MM.1S (cell line): Measurements from ENCODE around the gene TUFM.

Experiments
- EZH2 ChIP-seq: fragments of 300-600 bp; sonication (generic); optimal IDR thresholded peaks from 2 replicates; pipeline ENCODE3; 2017; ENCODE audit warnings: low read depth, mild to moderate bottlenecking, antibody characterized with exemption, low read length, mixed read lengths
- EZH2phosphoT487 ChIP-seq: fragments of 300-600 bp; sonication (generic); IDR thresholded peaks from 2 replicates; pipeline ENCODE4 v1.6.1; 2018; ENCODE audit warnings: antibody characterized with exemption, low read length
- TF ChIP-seq, protein P1 (sequence below): fragments of 300-600 bp; sonication (generic); IDR thresholded peaks from 2 replicates; pipeline ENCODE4 v1.5.1; 2016; ENCODE audit warnings: antibody characterized with exemption, low read length, mixed read lengths

DNA sequence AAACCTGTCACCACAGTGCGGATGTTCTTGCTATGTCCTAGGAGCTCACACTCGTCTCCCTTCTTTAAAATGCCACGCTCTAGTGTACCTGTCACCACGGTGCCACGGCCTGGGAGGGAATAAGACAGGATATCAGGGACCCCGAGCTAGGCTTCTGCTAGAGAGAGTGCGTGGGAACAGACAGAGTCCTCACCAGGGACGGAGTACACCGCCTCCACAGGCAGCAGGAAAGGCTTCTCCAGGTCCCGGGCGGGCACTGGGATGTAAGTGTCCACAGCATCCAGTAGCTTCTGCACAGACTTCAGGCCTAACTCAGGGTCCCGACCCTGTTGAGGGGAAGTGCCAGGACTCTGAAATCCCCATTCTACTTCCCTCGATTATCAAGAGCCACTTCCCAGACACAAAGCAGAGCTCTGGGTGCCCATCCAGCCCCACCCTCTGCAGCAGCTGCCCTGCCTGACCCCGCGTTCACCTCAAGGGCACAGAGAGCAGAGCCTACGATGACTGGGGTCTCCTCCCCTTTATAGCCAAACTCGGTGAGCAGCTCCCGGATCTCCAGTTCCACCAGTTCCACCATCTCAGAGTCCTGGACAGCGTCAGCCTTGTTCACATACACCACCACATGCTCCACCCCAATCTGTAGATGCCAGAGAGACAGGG is 1.8 kb downstream of the TUFM start:
- TF ChIP-seq EZH2phosphoT487 (no peak), EZH2 (no peak)
- TF ChIP-seq, protein P1, sequence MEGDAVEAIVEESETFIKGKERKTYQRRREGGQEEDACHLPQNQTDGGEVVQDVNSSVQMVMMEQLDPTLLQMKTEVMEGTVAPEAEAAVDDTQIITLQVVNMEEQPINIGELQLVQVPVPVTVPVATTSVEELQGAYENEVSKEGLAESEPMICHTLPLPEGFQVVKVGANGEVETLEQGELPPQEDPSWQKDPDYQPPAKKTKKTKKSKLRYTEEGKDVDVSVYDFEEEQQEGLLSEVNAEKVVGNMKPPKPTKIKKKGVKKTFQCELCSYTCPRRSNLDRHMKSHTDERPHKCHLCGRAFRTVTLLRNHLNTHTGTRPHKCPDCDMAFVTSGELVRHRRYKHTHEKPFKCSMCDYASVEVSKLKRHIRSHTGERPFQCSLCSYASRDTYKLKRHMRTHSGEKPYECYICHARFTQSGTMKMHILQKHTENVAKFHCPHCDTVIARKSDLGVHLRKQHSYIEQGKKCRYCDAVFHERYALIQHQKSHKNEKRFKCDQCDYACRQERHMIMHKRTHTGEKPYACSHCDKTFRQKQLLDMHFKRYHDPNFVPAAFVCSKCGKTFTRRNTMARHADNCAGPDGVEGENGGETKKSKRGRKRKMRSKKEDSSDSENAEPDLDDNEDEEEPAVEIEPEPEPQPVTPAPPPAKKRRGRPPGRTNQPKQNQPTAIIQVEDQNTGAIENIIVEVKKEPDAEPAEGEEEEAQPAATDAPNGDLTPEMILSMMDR, result no peak
